ENCODE measurements around the gene CARMIL3.

- TF ChIP-seq POLR2A (IDR thresholded peaks at IDR 0.05; ENCODE audit: extremely low read depth, insufficient read length), result no peak
- TF ChIP-seq, protein P1, sequence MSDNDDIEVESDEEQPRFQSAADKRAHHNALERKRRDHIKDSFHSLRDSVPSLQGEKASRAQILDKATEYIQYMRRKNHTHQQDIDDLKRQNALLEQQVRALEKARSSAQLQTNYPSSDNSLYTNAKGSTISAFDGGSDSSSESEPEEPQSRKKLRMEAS (IDR thresholded peaks at IDR 0.05; ENCODE audit: low read depth, low read length), result no peak
Measured at GRCh38 chr14:24087004-24087403, 35.2 kb downstream of the CARMIL3 start.

Measured in NB4 (cell line).